ENCODE results near the gene ESPNL.

ESPNL gene

GRCh38 chr2:238075397-238075796 is 24.7 kb upstream of the ESPNL start:
- no peak for DNase-seq (ENCODE audit: low spot score)

- no peak for DNase-seq (ENCODE audit: low spot score)
These were observed 22.8 kb upstream of the ESPNL start for GRCh38 chr2:238077292-238077691.

DNA sequence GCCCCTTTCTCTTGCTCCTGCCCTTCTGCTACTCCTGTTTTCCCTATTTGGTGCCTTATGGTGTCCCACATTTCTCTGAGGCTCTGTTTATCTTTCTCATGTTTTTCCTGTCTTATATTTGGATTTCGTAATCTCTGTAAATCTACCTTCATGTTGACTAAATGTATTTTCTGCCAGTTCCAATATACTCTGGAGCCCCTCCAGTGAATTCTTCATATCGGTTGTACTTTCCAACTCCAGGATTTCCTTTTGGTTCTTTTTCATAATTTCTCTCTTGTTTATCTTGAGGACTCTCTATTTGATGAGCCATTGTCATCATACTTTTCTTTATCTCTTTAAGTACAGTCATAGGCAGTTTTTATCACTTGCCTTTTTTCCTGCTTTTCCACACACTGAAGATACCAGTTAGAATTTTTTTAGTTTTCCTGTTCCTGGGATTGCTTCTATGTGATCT is 20.2 kb upstream of the ESPNL start:
- DNase-seq (ENCODE audit: low spot score): no peak

DNA sequence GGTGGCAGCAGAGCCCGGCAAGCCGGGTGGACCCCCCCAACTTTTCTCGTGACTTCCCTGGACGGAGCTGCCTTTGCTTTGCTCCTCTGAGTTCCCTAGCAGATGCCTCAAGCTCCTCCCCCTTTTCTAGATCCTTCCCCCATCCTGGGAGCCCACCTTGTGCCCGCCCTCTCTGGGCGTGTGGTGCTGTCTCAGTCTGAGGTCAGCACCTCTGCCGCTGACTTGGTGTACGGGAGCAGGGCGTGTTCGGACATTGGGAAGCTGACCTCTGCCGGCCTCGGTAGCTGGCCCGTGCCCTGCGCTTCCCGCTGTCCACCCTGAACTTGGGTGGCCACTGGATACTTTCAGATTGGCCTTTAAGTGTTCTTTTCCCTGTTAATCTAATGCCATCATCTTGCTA is 19.6 kb upstream of the ESPNL start:
- DNase-seq (ENCODE audit: low spot score): no peak

- DNase-seq (ENCODE audit: low spot score): no peak
These were observed 19.0 kb upstream of the ESPNL start for GRCh38 chr2:238081150-238081549.

DNA sequence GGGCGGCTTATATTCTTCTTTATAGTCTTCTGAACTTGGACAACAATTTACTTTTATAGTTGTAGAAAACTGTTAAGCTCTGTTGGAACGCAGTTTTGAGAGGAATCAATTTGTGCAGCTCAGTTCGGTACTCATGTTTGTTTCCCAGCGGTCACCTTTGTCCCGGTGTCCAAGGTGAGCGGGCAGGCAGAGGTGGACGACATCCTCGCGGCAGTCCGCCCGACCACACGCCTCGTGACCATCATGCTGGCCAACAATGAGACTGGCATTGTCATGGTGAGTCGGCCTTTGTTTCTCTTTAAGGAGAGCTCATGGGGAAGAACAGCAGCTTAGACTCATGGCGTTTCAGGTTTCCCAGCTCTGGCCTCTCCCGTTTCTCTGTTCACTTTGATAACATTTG is 18.6 kb upstream of the ESPNL start:
- no peak for DNase-seq (ENCODE audit: low spot score)

DNA sequence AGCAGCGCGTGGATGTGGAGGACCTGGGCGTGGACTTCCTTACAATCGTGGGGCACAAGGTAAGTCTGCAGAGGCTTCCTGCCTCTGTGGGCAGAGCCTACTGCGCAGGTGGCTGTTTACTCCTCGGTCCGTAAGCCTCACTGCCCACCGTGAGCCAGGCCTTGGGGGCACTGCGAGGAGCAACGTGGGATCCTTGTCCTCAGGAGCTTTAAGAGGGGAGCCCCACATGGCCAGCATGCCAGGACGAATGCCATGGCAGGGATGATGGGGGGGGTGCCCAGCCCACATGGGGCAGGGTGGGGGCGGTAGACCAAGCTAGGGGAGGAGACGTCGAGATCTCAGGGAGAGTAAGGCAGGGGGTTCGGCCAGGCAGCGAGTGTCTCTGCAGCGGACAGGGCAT is 18.0 kb upstream of the ESPNL start:
- no peak for DNase-seq (ENCODE audit: low spot score)

DNA sequence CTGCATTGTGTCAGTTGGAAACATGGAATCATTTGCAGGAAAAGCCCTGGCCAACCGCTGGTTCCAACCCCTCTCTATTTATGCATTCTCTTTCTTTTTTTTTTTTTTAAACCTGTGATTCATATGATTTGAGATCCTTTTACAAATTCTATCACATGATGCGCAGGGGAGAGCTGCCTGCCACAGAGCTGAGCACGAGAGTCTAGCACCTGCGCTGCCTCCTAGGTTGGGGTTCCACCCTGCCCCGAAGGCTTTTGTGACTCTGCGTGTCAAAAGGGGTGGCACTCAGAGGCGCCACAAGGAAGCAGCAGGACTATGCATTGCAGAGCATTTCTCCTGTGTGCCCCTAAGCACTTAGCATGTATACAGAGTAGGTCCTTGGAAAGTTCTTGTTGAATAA is 17.3 kb upstream of the ESPNL start:
- DNase-seq (ENCODE audit: low spot score): no peak

GRCh38 chr2:238083919-238084318 is 16.2 kb upstream of the ESPNL start:
- DNase-seq (ENCODE audit: low spot score): no peak

- DNase-seq (ENCODE audit: low spot score): no peak
These were observed 15.4 kb upstream of the ESPNL start for GRCh38 chr2:238084761-238085160.

- DNase-seq (ENCODE audit: low spot score): no peak
These were observed 14.2 kb upstream of the ESPNL start for GRCh38 chr2:238085899-238086298.

DNA sequence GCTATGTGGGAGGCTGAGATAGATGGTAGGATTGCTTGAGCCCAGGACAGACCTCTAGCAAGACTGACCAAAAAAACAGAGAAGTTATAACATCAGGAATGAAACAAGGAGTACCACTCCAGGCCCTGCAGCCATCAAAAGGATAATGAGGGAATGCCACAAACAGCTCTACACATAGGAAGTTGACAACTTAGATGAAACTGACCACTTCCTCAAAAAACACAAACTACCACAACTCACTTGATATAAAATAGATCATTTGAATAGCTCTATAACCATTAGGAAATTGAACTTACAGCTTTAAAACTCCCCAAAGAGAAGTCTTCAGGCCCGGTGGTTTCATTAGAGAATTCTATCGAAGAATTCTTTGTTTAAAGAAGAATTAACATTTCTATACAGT is 12.9 kb upstream of the ESPNL start:
- no peak for DNase-seq (ENCODE audit: low spot score)

GRCh38 chr2:238090887-238091286 is 9.3 kb upstream of the ESPNL start:
- no peak for DNase-seq (ENCODE audit: low spot score)

- no peak for DNase-seq (ENCODE audit: low spot score)
These were observed 8.6 kb upstream of the ESPNL start for GRCh38 chr2:238091436-238092060.

GRCh38 chr2:238092486-238093035 is 7.6 kb upstream of the ESPNL start:
- DNase-seq (ENCODE audit: low spot score): no peak

GRCh38 chr2:238093181-238094140 is 6.7 kb upstream of the ESPNL start:
- no peak for DNase-seq (ENCODE audit: low spot score)

- DNase-seq (ENCODE audit: low spot score): no peak
These were observed 5.6 kb upstream of the ESPNL start for GRCh38 chr2:238094438-238095022.

GRCh38 chr2:238095143-238095542 is 5.0 kb upstream of the ESPNL start:
- no peak for DNase-seq (ENCODE audit: low spot score)

- DNase-seq (ENCODE audit: low spot score): no peak
These were observed 3.7 kb upstream of the ESPNL start for GRCh38 chr2:238096311-238097011.

- no peak for DNase-seq (ENCODE audit: low spot score)
These were observed 2.7 kb upstream of the ESPNL start for GRCh38 chr2:238097201-238097987.
